Uterus (tissue), 4 donors: Measurements from ENCODE around the gene DMAC2. TPM values are rescaled to one million over a fixed set of nuclear protein-coding genes. Genes with fewer than 3 reads are reported as not detected.

Experiments
- DNase-seq, 2 donors: peaks; one replicate each; pipeline ENCODE4 v3.0.0-alpha.2; 2019 to 2020
- H3K27ac ChIP-seq, 2 donors: fragments of 200-600 bp; sonication (generic); 1 replicate in 1 of 2; 2 replicates in 1 of 2; pipeline ENCODE4 v1.5.1; 2016 to 2018
- H3K27me3 ChIP-seq, 2 donors: fragments of 200-600 bp; sonication (generic); one replicate each; pipeline ENCODE4 v1.5.1; 2018 to 2019; ENCODE audit warnings: control low read depth in 1 of 2
- H3K36me3 ChIP-seq, 2 donors: fragments of 200-600 bp; sonication (generic); one replicate each; pipeline ENCODE4 v1.5.1; 2019; ENCODE audit warnings: control low read depth in 1 of 2
- H3K4me1 ChIP-seq, 2 donors: fragments of 200-600 bp; sonication (generic); one replicate each; pipeline ENCODE4 v1.5.1; 2018 to 2019; ENCODE audit warnings: control low read depth in 1 of 2
- H3K4me3 ChIP-seq, 2 donors: fragments of 200-600 bp; sonication (generic); 1 replicate in 1 of 2; 2 replicates in 1 of 2; pipeline ENCODE4 v1.5.1; 2018 to 2019; ENCODE audit warnings: mild to moderate bottlenecking in 1 of 2
- H3K9me3 ChIP-seq, 2 donors: fragments of 200-600 bp; sonication (generic); one replicate each; pipeline ENCODE4 v1.5.1; 2019; ENCODE audit warnings: control low read depth in 1 of 2
- CTCF ChIP-seq, 4 experiments: fragments of 200-600 bp in 2 of 4; fragments of 450-650 bp in 2 of 4; sonication (generic) in 2 of 4; IDR thresholded peaks; one replicate each; pipeline ENCODE4 v1.5.1; 2016 to 2019; ENCODE audit warnings: antibody characterized with exemption in 4 of 4, mild to moderate bottlenecking in 2 of 4, moderate library complexity in 1 of 4
- POLR2A ChIP-seq, 2 donors: fragments of 450-650 bp; IDR thresholded peaks; one replicate each; pipeline ENCODE4 v1.6.1; 2016; ENCODE audit warnings: antibody characterized with exemption in 2 of 2, mild to moderate bottlenecking in 1 of 2, moderate library complexity in 1 of 2
- intact Hi-C: fragments of 100-400 bp; cut with DNase I; formaldehyde crosslinking; loops from one replicate; pipeline ENCODE4 v1.15.1; 2023; ENCODE audit warnings: low total_unique reads
- total RNA-seq, 4 donors: library from RNA; depleted of rRNA in 3 of 4; stranded (reverse); fragments of >200 nt in 3 of 4; gene quantifications; one replicate each; pipeline versions ENCODE4 v1.1.0 to v1.2.4, GENCODE V29; 2014 to 2023
- donor health status: DM: yes; HTN: yes; CAD: no.

The DMAC2 gene
- total RNA-seq, 4 donors from 2014 or later = 25.8 to 89.4 (median 32.9) TPM

DNA sequence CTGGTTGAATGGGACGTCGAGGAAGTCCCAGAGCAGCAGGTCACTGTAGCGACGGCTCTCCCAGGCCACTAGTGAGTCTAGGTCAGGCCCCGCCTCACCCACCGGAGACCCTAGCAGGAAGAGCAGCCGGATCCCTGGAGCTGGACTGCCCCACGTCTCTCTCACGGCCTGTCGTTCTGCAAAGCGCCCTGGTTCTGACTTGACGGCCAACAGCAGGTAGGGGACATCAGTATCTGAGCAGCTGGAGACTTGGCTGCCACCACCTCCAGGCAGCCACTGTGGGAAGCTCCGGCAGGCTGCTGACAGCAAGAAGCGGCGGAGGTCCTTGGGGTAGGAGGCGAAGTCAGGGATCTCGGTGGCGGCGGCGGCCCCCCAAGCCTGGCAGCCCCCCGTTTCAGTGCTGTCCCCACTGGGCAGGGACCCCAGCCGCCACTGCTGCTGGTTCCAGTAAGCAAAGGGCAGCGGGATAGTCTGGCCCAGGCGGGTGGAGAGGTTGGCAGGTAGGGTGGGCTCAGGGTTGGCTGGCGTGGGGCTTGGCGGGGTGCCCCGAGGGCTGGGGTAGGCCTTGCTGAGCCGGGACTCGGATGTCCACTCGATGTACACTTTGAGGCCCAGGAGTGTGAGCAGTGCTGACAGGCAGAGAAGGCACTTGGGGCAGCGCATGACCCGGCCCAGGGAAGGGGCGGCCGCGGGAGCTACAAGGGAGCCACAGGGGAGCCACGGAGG lies 13.4 kb downstream of the DMAC2 start:
- intact Hi-C loops = no loop called here
- peak overlapping the region; percentile 86 to 87 for H3K27ac ChIP-seq
- DNase-seq = no peak
- H3K36me3 ChIP-seq = no peaks in the 10 kb centered on the region
- H3K4me1 ChIP-seq = peaks cover 4 to 9% of the 10 kb centered on the region in 2 donors
- no peak for TF ChIP-seq CTCF (IDR thresholded peaks at IDR 0.05)
- no peak for TF ChIP-seq POLR2A (IDR thresholded peaks at IDR 0.05)
- H3K4me3 ChIP-seq = peak overlapping the region; percentile 42 to 44
- H3K9me3 ChIP-seq = no peaks in the 10 kb centered on the region
- no peaks in the 10 kb centered on the region for H3K27me3 ChIP-seq

GRCh38 chr19:41425174-41426115 lies 14.3 kb downstream of the DMAC2 start:
- Histone ChIP-seq H3K27me3 (no peaks in the 10 kb centered on the region), H3K27ac (no peak overlapping the region), H3K4me1 (peaks cover 4 to 9% of the 10 kb centered on the region in 2 donors), H3K9me3 (no peaks in the 10 kb centered on the region), H3K36me3 (no peaks in the 10 kb centered on the region), H3K4me3 (no peak overlapping the region)
- no peak for TF ChIP-seq POLR2A (IDR thresholded peaks at IDR 0.05)
- TF ChIP-seq CTCF (IDR thresholded peaks at IDR 0.05) = no peak
- intact Hi-C loops = no loop called here
- DNase-seq = no peak

DNA sequence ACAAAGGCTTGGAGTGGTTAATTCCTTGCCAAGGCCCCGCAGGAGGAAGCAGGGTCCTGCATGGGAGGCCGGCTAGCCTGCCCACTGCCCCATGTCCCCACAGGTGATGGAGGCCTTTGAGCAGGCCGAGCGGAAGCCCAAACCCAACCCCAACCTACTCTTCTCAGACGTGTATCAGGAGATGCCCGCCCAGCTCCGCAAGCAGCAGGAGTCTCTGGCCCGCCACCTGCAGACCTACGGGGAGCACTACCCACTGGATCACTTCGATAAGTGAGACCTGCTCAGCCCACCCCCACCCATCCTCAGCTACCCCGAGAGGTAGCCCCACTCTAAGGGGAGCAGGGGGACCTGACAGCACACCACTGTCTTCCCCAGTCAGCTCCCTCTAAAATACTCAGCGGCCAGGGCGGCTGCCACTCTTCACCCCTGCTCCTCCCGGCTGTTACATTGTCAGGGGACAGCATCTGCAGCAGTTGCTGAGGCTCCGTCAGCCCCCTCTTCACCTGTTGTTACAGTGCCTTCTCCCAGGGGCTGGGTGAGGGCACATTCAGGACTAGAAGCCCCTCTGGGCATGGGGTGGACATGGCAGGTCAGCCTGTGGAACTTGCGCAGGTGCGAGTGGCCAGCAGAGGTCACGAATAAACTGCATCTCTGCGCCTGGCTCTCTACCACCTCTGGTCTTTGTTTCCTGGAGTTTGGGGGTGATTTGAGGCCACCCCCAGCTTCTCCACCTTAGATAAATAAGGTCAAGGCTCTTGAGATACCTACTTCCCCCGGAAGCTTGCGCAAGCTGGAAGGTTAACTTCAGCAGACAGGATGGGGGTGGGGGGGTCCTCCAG lies 15.2 kb downstream of the DMAC2 start:
- no peaks in the 10 kb centered on the region for H3K36me3 ChIP-seq
- no peak for DNase-seq
- no peaks in the 10 kb centered on the region for H3K9me3 ChIP-seq
- intact Hi-C loops = no loop called here
- H3K4me3 ChIP-seq = no peak overlapping the region
- H3K27ac ChIP-seq = no peak overlapping the region
- H3K4me1 ChIP-seq = peaks cover 4 to 9% of the 10 kb centered on the region in 2 donors
- TF ChIP-seq CTCF (IDR thresholded peaks at IDR 0.05) (no peak), POLR2A (IDR thresholded peaks at IDR 0.05) (no peak)
- no peaks in the 10 kb centered on the region for H3K27me3 ChIP-seq

DNA sequence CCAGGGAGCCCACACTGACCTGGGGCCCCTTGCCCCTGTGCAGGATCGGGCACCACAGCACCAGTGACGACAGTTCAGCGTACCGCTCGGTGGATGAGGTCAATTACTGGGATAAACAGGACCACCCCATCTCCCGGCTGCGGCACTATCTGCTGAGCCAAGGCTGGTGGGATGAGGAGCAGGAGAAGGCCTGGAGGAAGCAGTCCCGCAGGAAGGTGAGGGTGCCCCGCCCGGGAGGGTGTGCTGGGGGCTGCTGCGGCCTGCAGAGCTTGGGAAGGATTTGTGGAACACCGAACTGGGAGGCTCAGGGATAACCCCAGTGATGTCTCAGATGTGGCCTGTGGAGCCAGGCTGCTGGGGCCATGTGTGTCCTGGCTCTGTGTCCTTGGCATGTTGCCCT lies 16.8 kb downstream of the DMAC2 start:
- no peaks in the 10 kb centered on the region for H3K9me3 ChIP-seq
- no peak overlapping the region for H3K27ac ChIP-seq
- no peaks in the 10 kb centered on the region for H3K27me3 ChIP-seq
- no peak for TF ChIP-seq POLR2A (IDR thresholded peaks at IDR 0.05)
- no peak for TF ChIP-seq CTCF (IDR thresholded peaks at IDR 0.05)
- no peaks in the 10 kb centered on the region for H3K36me3 ChIP-seq
- intact Hi-C loops = no loop called here
- peaks cover 4 to 9% of the 10 kb centered on the region in 2 donors for H3K4me1 ChIP-seq
- no peak overlapping the region for H3K4me3 ChIP-seq
- no peak for DNase-seq
